Cerebellar cortex (tissue), 1 donor: Measurements from ENCODE around the gene SPANXA1.
"Not testable (repeated sequence)": the region's sequence is repeated elsewhere in the genome, so short reads cannot be mapped to it uniquely, and the experiment has no call there.

Experiments
- DNase-seq: peaks from one replicate; pipeline ENCODE4 v3.0.0-alpha.2; 2015; ENCODE audit warnings: low spot score

Gene SPANXA1, protein sequence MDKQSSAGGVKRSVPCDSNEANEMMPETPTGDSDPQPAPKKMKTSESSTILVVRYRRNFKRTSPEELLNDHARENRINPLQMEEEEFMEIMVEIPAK

DNA sequence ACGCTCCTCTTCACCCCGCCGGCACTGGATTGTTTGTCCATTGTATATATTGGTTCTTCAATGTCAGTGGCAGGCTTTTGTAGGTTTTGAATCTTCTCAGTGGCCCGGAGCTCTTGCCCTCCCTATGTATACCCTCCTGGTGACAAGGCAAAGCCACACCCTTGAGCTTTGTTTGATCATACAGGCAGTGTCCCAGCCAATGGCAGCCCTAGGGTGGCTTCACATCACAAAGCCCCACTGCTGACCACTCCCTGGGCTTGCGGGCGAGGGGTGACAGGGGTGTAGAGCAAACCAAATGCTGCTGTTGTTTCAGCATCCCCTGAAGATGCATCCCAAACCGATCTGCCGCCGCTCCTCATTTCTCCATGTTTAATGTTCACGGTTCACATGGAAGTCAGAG lies at the start of gene SPANXA1:
Gene SPANXA1 (minus strand): TSS at position 101 of the 400 bp plus-strand sequence. CDS start 60 bp downstream, at position 41.
- not testable (repeated sequence) for DNase-seq

DNA sequence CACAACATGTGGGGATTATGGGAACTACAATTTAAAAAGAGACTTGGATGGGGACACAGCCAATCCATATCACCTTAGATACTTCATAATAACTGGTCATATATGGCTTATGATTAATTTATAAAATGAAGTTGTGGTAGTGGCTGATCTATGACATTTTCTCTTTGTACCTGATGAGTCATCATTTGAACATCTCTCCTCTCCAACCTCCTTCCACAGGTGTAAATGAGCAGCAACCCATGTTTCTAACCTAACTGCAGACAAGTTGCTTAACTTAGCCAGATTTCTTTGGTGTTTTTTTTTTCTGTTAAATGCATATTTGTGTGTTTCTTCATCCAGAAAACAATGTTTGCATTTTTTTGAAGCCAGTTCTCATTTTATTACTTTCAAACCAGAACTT lies 47.6 kb upstream of the SPANXA1 start:
- no peak for DNase-seq

DNA sequence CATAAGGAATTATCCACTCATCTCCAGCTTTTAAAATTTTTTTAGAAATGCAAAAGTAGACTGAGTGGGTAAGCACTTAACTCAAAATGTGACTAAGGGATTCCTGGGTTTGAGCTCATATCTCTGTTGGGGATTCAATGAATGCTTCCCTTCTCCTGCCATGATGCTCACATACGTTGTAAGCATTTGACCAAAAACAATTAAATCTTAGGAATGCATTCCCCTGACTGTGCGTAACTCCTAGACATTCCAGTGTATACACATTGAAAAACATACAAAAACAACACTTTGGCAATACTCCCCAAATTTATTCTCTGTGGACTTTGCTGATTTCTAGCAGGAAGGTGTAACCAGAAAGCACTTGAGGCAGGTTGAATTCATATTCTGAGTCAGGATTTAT lies 34.8 kb upstream of the SPANXA1 start:
- DNase-seq: no peak

DNA sequence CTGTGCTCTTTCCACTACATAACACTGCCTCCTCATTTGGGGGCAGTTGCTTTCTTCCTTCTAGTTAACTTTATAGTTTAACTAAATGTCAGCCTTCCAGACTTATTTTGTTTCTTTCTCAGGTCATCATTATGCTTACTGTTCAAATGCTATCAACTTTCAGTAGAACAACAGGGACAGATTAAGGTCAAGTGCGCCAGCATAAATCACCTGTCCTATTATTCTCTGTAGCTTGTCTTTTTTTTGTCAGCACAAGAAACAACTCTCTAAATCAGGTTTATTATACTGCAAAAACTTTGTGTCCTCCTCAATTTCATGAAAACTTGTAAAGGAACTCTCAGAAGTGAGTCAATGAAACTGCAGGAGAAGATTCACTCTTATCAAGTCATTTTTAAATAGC lies 24.6 kb upstream of the SPANXA1 start:
- DNase-seq: no peak

DNA sequence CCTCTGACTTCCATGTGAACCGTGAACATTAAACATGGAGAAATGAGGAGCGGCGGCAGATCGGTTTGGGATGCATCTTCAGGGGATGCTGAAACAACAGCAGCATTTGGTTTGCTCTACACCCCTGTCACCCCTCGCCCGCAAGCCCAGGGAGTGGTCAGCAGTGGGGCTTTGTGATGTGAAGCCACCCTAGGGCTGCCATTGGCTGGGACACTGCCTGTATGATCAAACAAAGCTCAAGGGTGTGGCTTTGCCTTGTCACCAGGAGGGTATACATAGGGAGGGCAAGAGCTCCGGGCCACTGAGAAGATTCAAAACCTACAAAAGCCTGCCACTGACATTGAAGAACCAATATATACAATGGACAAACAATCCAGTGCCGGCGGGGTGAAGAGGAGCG lies 4.9 kb upstream of the SPANXA1 start, which contains the start of gene SPANXA2:
Gene SPANXA2 (plus strand): TSS at position 301 of the 400 bp plus-strand sequence. CDS start 60 bp downstream, at position 361.
- DNase-seq: not testable (repeated sequence)

DNA sequence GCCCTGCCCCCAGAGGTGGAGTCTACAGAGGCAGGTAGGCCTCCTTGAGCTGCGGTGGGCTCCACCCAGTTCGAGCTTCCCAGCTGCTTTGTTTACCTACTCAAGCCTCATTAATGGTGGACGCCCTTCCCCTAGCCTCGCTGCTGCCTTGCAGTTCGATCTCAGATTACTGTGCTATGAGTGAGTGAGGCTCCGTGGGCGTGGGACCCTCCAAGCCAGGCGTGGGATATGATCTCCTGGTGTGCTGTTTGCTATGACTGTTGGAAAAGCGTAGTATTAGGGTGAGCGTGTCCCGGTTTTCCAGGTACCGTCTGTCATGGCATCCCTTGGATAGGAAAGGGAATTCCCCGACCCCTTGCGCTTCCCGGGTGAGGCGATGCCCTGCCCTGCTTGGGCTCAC lies 42.0 kb downstream of the SPANXA1 start:
- DNase-seq: not testable (repeated sequence)
